ENCODE results near the gene NUDT2. TPM values are rescaled to one million over a fixed set of nuclear protein-coding genes. Genes with fewer than 3 reads are reported as not detected.
"Not testable (repeated sequence)": the region's sequence is repeated elsewhere in the genome, so short reads cannot be mapped to it uniquely, and the experiment has no call there.

NUDT2 gene
- total RNA-seq, 2 experiments from 2014 or later, result 4.5 to 7.2 TPM

- H3K9me3 ChIP-seq (ENCODE audit: control insufficient read depth in 1 of 2, insufficient read depth in 1 of 2, low read length in 2 of 2), result no peaks in the 10 kb centered on the region
- Mint-ChIP-seq H3K36me3 (ENCODE audit: low read depth) (no peaks in the 10 kb centered on the region), H3K4me3 (no peak overlapping the region), H3K4me1 (ENCODE audit: low read depth) (no peaks in the 10 kb centered on the region), H3K9me3 (no peaks in the 10 kb centered on the region), H3K27ac (no peak overlapping the region), H3K27me3 (no peaks in the 10 kb centered on the region)
- H3K27me3 ChIP-seq (ENCODE audit: control insufficient read depth in 1 of 2, insufficient read depth in 2 of 2, low read length in 2 of 2), result no peaks in the 10 kb centered on the region
- TF ChIP-seq CTCF (IDR thresholded peaks at IDR 0.05), result no peak
- peak in 2 of 14 experiments; percentile 2 to 9 for DNase-seq
- intact Hi-C loops (cut with DNase I, micrococcal nuclease), result no loop called here
- H3K4me1 ChIP-seq (ENCODE audit: insufficient read depth, low read length), result no peaks in the 10 kb centered on the region
- no peak for ATAC-seq (ENCODE audit: poor library complexity)
- H3K4me3 ChIP-seq (ENCODE audit: low read length), result no peak overlapping the region
- H3K36me3 ChIP-seq (ENCODE audit: insufficient read depth, low read length), result no peaks in the 10 kb centered on the region
- ChIA-PET POLR2A (no interaction called here), CTCF (no interaction called here)
- H3K27ac ChIP-seq (ENCODE audit: low read depth in 1 of 2, low read length in 2 of 2), result no peak overlapping the region
Measured at GRCh38 chr9:34291023-34291422, 38.3 kb upstream of the NUDT2 start.

DNA sequence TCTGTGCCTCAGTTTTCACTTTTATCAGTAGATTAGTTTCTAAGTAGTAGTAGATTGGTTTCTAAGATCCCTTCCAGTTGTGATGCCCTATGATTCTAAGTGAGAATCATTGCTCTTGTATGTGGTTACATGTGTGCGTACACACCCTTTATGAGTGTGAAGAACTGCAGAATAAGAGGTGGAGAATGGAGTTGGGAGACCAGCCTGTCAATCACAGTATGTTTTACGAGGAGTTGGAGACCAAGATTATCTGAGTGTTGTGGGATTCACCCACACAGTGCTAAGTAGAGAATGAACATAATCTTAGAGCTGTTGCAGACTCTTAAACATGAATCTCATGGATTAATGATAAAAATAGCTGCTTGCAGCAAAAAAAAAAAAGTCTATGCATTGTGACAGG lies 37.9 kb upstream of the NUDT2 start:
- Mint-ChIP-seq H3K27ac (no peak overlapping the region), H3K9me3 (no peaks in the 10 kb centered on the region), H3K27me3 (no peaks in the 10 kb centered on the region), H3K4me3 (no peak overlapping the region), H3K4me1 (ENCODE audit: low read depth) (no peaks in the 10 kb centered on the region), H3K36me3 (ENCODE audit: low read depth) (no peaks in the 10 kb centered on the region)
- no peak overlapping the region for H3K27ac ChIP-seq (ENCODE audit: low read depth in 1 of 2, low read length in 2 of 2)
- intact Hi-C loops (cut with DNase I, micrococcal nuclease), result no loop called here
- H3K36me3 ChIP-seq (ENCODE audit: insufficient read depth, low read length), result no peaks in the 10 kb centered on the region
- TF ChIP-seq CTCF (IDR thresholded peaks at IDR 0.05), result no peak
- DNase-seq (no peak), ATAC-seq (ENCODE audit: poor library complexity) (no peak)
- H3K9me3 ChIP-seq (ENCODE audit: control insufficient read depth in 1 of 2, insufficient read depth in 1 of 2, low read length in 2 of 2), result no peaks in the 10 kb centered on the region
- no peak overlapping the region for H3K4me3 ChIP-seq (ENCODE audit: low read length)
- H3K27me3 ChIP-seq (ENCODE audit: control insufficient read depth in 1 of 2, insufficient read depth in 2 of 2, low read length in 2 of 2), result no peaks in the 10 kb centered on the region
- H3K4me1 ChIP-seq (ENCODE audit: insufficient read depth, low read length), result no peaks in the 10 kb centered on the region
- POLR2A ChIA-PET, result no interaction called here
- CTCF ChIA-PET, result no interaction called here

DNA sequence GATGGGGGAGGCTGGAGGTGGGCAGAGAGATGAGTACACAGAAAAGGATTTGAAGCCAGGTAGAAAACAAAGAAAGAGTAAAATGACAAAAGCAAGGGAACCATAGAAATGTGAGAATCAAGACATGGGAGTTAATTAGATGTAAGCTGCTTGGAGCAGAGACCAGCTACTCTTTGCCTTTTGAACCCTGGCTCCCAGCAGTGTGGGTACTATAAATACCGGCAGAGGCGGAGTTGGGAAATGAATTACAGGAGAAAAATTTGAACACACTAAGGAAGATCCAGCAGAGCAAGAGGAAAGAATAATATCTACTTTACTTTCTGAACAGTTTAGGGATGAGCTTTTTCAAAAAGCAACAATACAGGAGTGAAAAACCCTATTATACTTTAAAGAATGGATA lies 36.8 kb upstream of the NUDT2 start:
- H3K4me3 Mint-ChIP-seq, result no peak overlapping the region
- ChIA-PET POLR2A (interaction anchor here (0.9 kb wide), 1 partner anchor 29 kb away, joined by 4 read pairs; no protein-coding TSS in a partner anchor), CTCF (interaction anchor here (1.3 kb wide), 1 partner anchor 11 kb away, joined by 3 read pairs; no protein-coding TSS in a partner anchor)
- ATAC-seq (ENCODE audit: poor library complexity) (no peak), DNase-seq (no peak)
- Histone ChIP-seq H3K27me3 (ENCODE audit: control insufficient read depth in 1 of 2, insufficient read depth in 2 of 2, low read length in 2 of 2) (no peaks in the 10 kb centered on the region), H3K4me3 (ENCODE audit: low read length) (no peak overlapping the region), H3K36me3 (ENCODE audit: insufficient read depth, low read length) (no peaks in the 10 kb centered on the region), H3K4me1 (ENCODE audit: insufficient read depth, low read length) (no peaks in the 10 kb centered on the region), H3K9me3 (ENCODE audit: control insufficient read depth in 1 of 2, insufficient read depth in 1 of 2, low read length in 2 of 2) (no peaks in the 10 kb centered on the region), H3K27ac (ENCODE audit: low read depth in 1 of 2, low read length in 2 of 2) (no peak overlapping the region)
- intact Hi-C loops (cut with DNase I, micrococcal nuclease), result no loop called here
- no peaks in the 10 kb centered on the region for H3K4me1 Mint-ChIP-seq (ENCODE audit: low read depth)
- H3K27me3 Mint-ChIP-seq, result no peaks in the 10 kb centered on the region
- TF ChIP-seq CTCF (IDR thresholded peaks at IDR 0.05), result no peak
- H3K36me3 Mint-ChIP-seq (ENCODE audit: low read depth), result no peaks in the 10 kb centered on the region
- H3K9me3 Mint-ChIP-seq, result no peaks in the 10 kb centered on the region
- H3K27ac Mint-ChIP-seq, result no peak overlapping the region

GRCh38 chr9:34301064-34301463 lies 28.3 kb upstream of the NUDT2 start:
- H3K27ac ChIP-seq (ENCODE audit: low read depth in 1 of 2, low read length in 2 of 2); H3K27me3 Mint-ChIP-seq; H3K36me3 ChIP-seq (ENCODE audit: insufficient read depth, low read length); POLR2A ChIA-PET; H3K36me3 Mint-ChIP-seq (ENCODE audit: low read depth); H3K4me3 ChIP-seq (ENCODE audit: low read length); H3K4me1 ChIP-seq (ENCODE audit: insufficient read depth, low read length); intact Hi-C loops (cut with DNase I, micrococcal nuclease); H3K4me1 Mint-ChIP-seq (ENCODE audit: low read depth); H3K27ac Mint-ChIP-seq; H3K9me3 Mint-ChIP-seq; ATAC-seq (ENCODE audit: poor library complexity); DNase-seq; CTCF ChIA-PET; H3K4me3 Mint-ChIP-seq; H3K9me3 ChIP-seq (ENCODE audit: control insufficient read depth in 1 of 2, insufficient read depth in 1 of 2, low read length in 2 of 2); H3K27me3 ChIP-seq (ENCODE audit: control insufficient read depth in 1 of 2, insufficient read depth in 2 of 2, low read length in 2 of 2): not testable (repeated sequence)

GRCh38 chr9:34308316-34308715 lies 21.1 kb upstream of the NUDT2 start:
- H3K9me3 ChIP-seq (ENCODE audit: control insufficient read depth in 1 of 2, insufficient read depth in 1 of 2, low read length in 2 of 2); H3K27me3 ChIP-seq (ENCODE audit: control insufficient read depth in 1 of 2, insufficient read depth in 2 of 2, low read length in 2 of 2); H3K27ac Mint-ChIP-seq; DNase-seq; H3K36me3 Mint-ChIP-seq (ENCODE audit: low read depth); H3K36me3 ChIP-seq (ENCODE audit: insufficient read depth, low read length); H3K4me1 Mint-ChIP-seq (ENCODE audit: low read depth); CTCF ChIA-PET; H3K4me3 ChIP-seq (ENCODE audit: low read length); H3K27me3 Mint-ChIP-seq; H3K4me3 Mint-ChIP-seq; H3K27ac ChIP-seq (ENCODE audit: low read depth in 1 of 2, low read length in 2 of 2); ATAC-seq (ENCODE audit: poor library complexity); H3K4me1 ChIP-seq (ENCODE audit: insufficient read depth, low read length); H3K9me3 Mint-ChIP-seq; POLR2A ChIA-PET; intact Hi-C loops (cut with DNase I, micrococcal nuclease): not testable (repeated sequence)
